Measurements from ENCODE around the gene DAZL. TPM values are rescaled to one million over a fixed set of nuclear protein-coding genes. Genes with fewer than 3 reads are reported as not detected.

Gene DAZL
- total RNA-seq, 2 donors from 2014 or later: not detected

GRCh38 chr3:16599694-16600093 is 5.5 kb downstream of the DAZL start:
- Mint-ChIP-seq H3K4me3 (no peak overlapping the region), H3K9me3 (peaks cover 4% of the 10 kb centered on the region), H3K36me3 (ENCODE audit: low read depth) (no peaks in the 10 kb centered on the region), H3K27ac (no peak overlapping the region), H3K27me3 (ENCODE audit: insufficient read depth) (no peaks in the 10 kb centered on the region), H3K4me1 (peaks cover 1% of the 10 kb centered on the region)
- no peak overlapping the region for H3K9ac ChIP-seq (ENCODE audit: extremely low read depth, low read length, poor library complexity, severe bottlenecking)
- TF ChIP-seq CTCF (conservative IDR thresholded peaks at IDR 0.05): no peak
- H3K36me3 ChIP-seq (ENCODE audit: control insufficient read depth, insufficient read depth, low read length): no peaks in the 10 kb centered on the region
- no peak overlapping the region for H3K4me3 ChIP-seq (ENCODE audit: low read length)
- no peaks in the 10 kb centered on the region for H3K9me3 ChIP-seq (ENCODE audit: control insufficient read depth, low read length)
- no peaks in the 10 kb centered on the region for H3K4me1 ChIP-seq (ENCODE audit: control insufficient read depth, insufficient read depth, low read length)
- 90 to 100% methylated on average over 1 to 2 of the region's 3 CpGs for WGBS, 2 experiments (ENCODE audit: insufficient coverage in 1 of 2, insufficient read length in 1 of 2)
- H3K27ac ChIP-seq (ENCODE audit: low read depth, low read length): no peak overlapping the region
- no peak for DNase-seq
- H3K27me3 ChIP-seq (ENCODE audit: control insufficient read depth, insufficient read depth, low read length, poor library complexity, severe bottlenecking): no peaks in the 10 kb centered on the region

GRCh38 chr3:16596352-16597032 is 8.7 kb downstream of the DAZL start:
- no peak for TF ChIP-seq CTCF (conservative IDR thresholded peaks at IDR 0.05)
- no peaks in the 10 kb centered on the region for H3K27me3 ChIP-seq (ENCODE audit: control insufficient read depth, insufficient read depth, low read length, poor library complexity, severe bottlenecking)
- H3K36me3 Mint-ChIP-seq (ENCODE audit: low read depth): no peaks in the 10 kb centered on the region
- no peaks in the 10 kb centered on the region for H3K27me3 Mint-ChIP-seq (ENCODE audit: insufficient read depth)
- H3K4me3 Mint-ChIP-seq: no peak overlapping the region
- no peaks in the 10 kb centered on the region for H3K9me3 ChIP-seq (ENCODE audit: control insufficient read depth, low read length)
- H3K4me1 Mint-ChIP-seq: peaks cover 1% of the 10 kb centered on the region
- no peak overlapping the region for H3K27ac Mint-ChIP-seq
- H3K27ac ChIP-seq (ENCODE audit: low read depth, low read length): no peak overlapping the region
- H3K4me1 ChIP-seq (ENCODE audit: control insufficient read depth, insufficient read depth, low read length): no peaks in the 10 kb centered on the region
- no peak for DNase-seq
- no peaks in the 10 kb centered on the region for H3K36me3 ChIP-seq (ENCODE audit: control insufficient read depth, insufficient read depth, low read length)
- WGBS, 2 experiments (ENCODE audit: insufficient coverage in 1 of 2, insufficient read length in 1 of 2): 91 to 100% methylated on average over 3 to 5 of the region's 5 CpGs
- no peak overlapping the region for H3K9ac ChIP-seq (ENCODE audit: extremely low read depth, low read length, poor library complexity, severe bottlenecking)
- no peaks in the 10 kb centered on the region for H3K9me3 Mint-ChIP-seq
- no peak overlapping the region for H3K4me3 ChIP-seq (ENCODE audit: low read length)

- Mint-ChIP-seq H3K4me3 (no peak overlapping the region), H3K27me3 (ENCODE audit: insufficient read depth) (no peaks in the 10 kb centered on the region), H3K27ac (no peak overlapping the region), H3K4me1 (no peaks in the 10 kb centered on the region), H3K36me3 (ENCODE audit: low read depth) (no peaks in the 10 kb centered on the region), H3K9me3 (no peaks in the 10 kb centered on the region)
- Histone ChIP-seq H3K9me3 (ENCODE audit: control insufficient read depth, low read length) (no peaks in the 10 kb centered on the region), H3K4me3 (ENCODE audit: low read length) (no peak overlapping the region), H3K36me3 (ENCODE audit: control insufficient read depth, insufficient read depth, low read length) (no peaks in the 10 kb centered on the region), H3K4me1 (ENCODE audit: control insufficient read depth, insufficient read depth, low read length) (no peaks in the 10 kb centered on the region), H3K27me3 (ENCODE audit: control insufficient read depth, insufficient read depth, low read length, poor library complexity, severe bottlenecking) (no peaks in the 10 kb centered on the region), H3K27ac (ENCODE audit: low read depth, low read length) (no peak overlapping the region), H3K9ac (ENCODE audit: extremely low read depth, low read length, poor library complexity, severe bottlenecking) (no peak overlapping the region)
- 93% methylated on average over 3 of the region's 3 CpGs; no CpG with 5 or more reads in 1 of the 2 experiments for WGBS, 2 experiments (ENCODE audit: insufficient coverage in 1 of 2, insufficient read length in 1 of 2)
- TF ChIP-seq CTCF (conservative IDR thresholded peaks at IDR 0.05): no peak
- no peak for DNase-seq
These were observed 9.4 kb downstream of the DAZL start for GRCh38 chr3:16595778-16596177.
